DMS114 treated with DMSO at 0.1 percent for 48 hours (cell line): ENCODE data around the gene ACE.
A peak's percentile ranks its signal among the peaks of the same experiment; 100 is the strongest.

ENCODE experiments used
- DNase-seq: peaks from one replicate; lab custom pipeline; 2025; ENCODE audit not compliant: unreplicated experiment; lab: John Stamatoyannopoulos, UW

Gene ACE

GRCh38 chr17:63476854-63477479 is at the start of gene ACE:
Gene ACE (plus strand): TSS chr17:63477061. CDS start chr17:63477095, 34 bp downstream.
- DNase-seq: no peak

- no peak for DNase-seq
Observed at GRCh38 chr17:63429766-63430165, 47.1 kb upstream of the ACE start.

GRCh38 chr17:63430223-63430622 is 46.6 kb upstream of the ACE start:
- no peak for DNase-seq

GRCh38 chr17:63431618-63431938 is 45.3 kb upstream of the ACE start:
- DNase-seq: no peak

- DNase-seq: no peak
Observed at GRCh38 chr17:63431939-63432804, 44.7 kb upstream of the ACE start.

- no peak for DNase-seq
Observed at GRCh38 chr17:63433746-63434591, 42.9 kb upstream of the ACE start.

GRCh38 chr17:63434951-63435571 is 41.8 kb upstream of the ACE start:
- DNase-seq: no peak

- DNase-seq: no peak
Observed at GRCh38 chr17:63435681-63436522, 41.0 kb upstream of the ACE start.

- no peak for DNase-seq
Observed at GRCh38 chr17:63436523-63437110, 40.2 kb upstream of the ACE start.

GRCh38 chr17:63437287-63438091 is 39.4 kb upstream of the ACE start:
- DNase-seq: no peak

GRCh38 chr17:63438092-63439051 is 38.5 kb upstream of the ACE start:
- DNase-seq: no peak

GRCh38 chr17:63439687-63440086 is 37.2 kb upstream of the ACE start:
- no peak for DNase-seq

- DNase-seq: no peak
Observed at GRCh38 chr17:63440127-63440769, 36.6 kb upstream of the ACE start.

GRCh38 chr17:63440770-63441335 is 36.0 kb upstream of the ACE start:
- DNase-seq: no peak

GRCh38 chr17:63441654-63442053 is 35.2 kb upstream of the ACE start:
- DNase-seq: no peak

- DNase-seq: no peak
Observed at GRCh38 chr17:63442074-63442473, 34.8 kb upstream of the ACE start.

- peak; percentile 11 for DNase-seq
Observed at GRCh38 chr17:63442549-63443035, 34.3 kb upstream of the ACE start.
